MCF 10A (cell line): ENCODE measurements around the gene FNIP2. TPM values are rescaled to one million over a fixed set of nuclear protein-coding genes. Genes with fewer than 3 reads are reported as not detected.
"Not testable (repeated sequence)": the region's sequence is repeated elsewhere in the genome, so short reads cannot be mapped to it uniquely, and the experiment has no call there.

Source experiments
- BruUV-seq: library from RNA; stranded (reverse); fragments of 400-500 nt; replicated peaks from 2 replicates; lab custom pipeline; 2021; lab: Mats Ljungman, UMichigan
- CTCF ChIA-PET: fragments of 300-600 bp; sonication (Branson Sonifier 250); formaldehyde crosslinking; extraction: SDS; loops from one replicate; lab custom pipeline; 2021; ENCODE audit warnings: antibody characterized with exemption, inconsistent platforms; lab: Yijun Ruan, JAX
- POLR2A ChIA-PET: fragments of 300-600, 350-650 bp; sonication (Branson Sonifier 250); formaldehyde crosslinking; extraction: SDS; loops from one replicate; lab custom pipeline; 2020; ENCODE audit warnings: antibody characterized with exemption, inconsistent platforms; lab: Yijun Ruan, JAX
- DNase-seq: peaks from one replicate; pipeline ENCODE4 v3.0.0-alpha.2; 2018; ENCODE audit not compliant: unreplicated experiment
- H3K27ac Mint-ChIP-seq: one replicate; pipeline ENCODE4 v1.8.0; 2022; ENCODE audit warnings: mild to moderate bottlenecking, low read depth, mixed read lengths; ENCODE audit not compliant: unreplicated experiment
- H3K27me3 Mint-ChIP-seq: one replicate; pipeline ENCODE4 v1.8.0; 2022; ENCODE audit warnings: mixed read lengths; ENCODE audit not compliant: insufficient read depth, unreplicated experiment
- H3K36me3 Mint-ChIP-seq: one replicate; pipeline ENCODE4 v1.8.0; 2022; ENCODE audit warnings: mild to moderate bottlenecking, moderate library complexity, mixed read lengths; ENCODE audit not compliant: insufficient read depth, unreplicated experiment
- H3K4me1 Mint-ChIP-seq: one replicate; pipeline ENCODE4 v1.8.0; 2022; ENCODE audit warnings: mixed read lengths; ENCODE audit not compliant: insufficient read depth, unreplicated experiment
- H3K4me3 Mint-ChIP-seq: one replicate; pipeline ENCODE4 v1.8.0; 2022; ENCODE audit warnings: mild to moderate bottlenecking, moderate library complexity, mixed read lengths; ENCODE audit not compliant: unreplicated experiment
- H3K9me3 Mint-ChIP-seq: one replicate; pipeline ENCODE4 v1.8.0; 2022; ENCODE audit warnings: mixed read lengths; ENCODE audit not compliant: unreplicated experiment
- CTCF ChIP-seq: fragments of 200-600 bp; IDR thresholded peaks from one replicate; pipeline ENCODE4 v1.8.0; 2022; ENCODE audit warnings: antibody characterized with exemption, mild to moderate bottlenecking; ENCODE audit not compliant: unreplicated experiment
- intact Hi-C: fragments of 100-400 bp; cut with micrococcal nuclease; formaldehyde crosslinking; loops from 2 replicates; pipeline ENCODE4 v1.14.1; 2022
- total RNA-seq: library from RNA; stranded (reverse); gene quantifications from 2 replicates; pipeline ENCODE4 v1.2.3, GENCODE V29; 2022

Gene FNIP2
- total RNA-seq, 1 experiment from 2014 or later: 6.4 TPM

GRCh38 chr4:158729716-158730559 lies 38.9 kb upstream of the FNIP2 start:
- Mint-ChIP-seq H3K9me3 (no peaks in the 10 kb centered on the region), H3K27ac (no peak overlapping the region), H3K36me3 (no peaks in the 10 kb centered on the region), H3K27me3 (peaks cover 55% of the 10 kb centered on the region), H3K4me3 (no peak overlapping the region), H3K4me1 (no peaks in the 10 kb centered on the region)
- peak; percentile 69 for DNase-seq
- no TSS peak for BruUV-seq
- ChIA-PET CTCF (interaction anchor here (0.6 to 2.7 kb wide), 9 partner anchors 10 to 715 kb away, joined by 3 to 34 read pairs (median 4); no protein-coding TSS in a partner anchor), POLR2A (interaction anchor here (0.8 kb wide), 1 partner anchor 121 kb away, joined by 3 read pairs; no protein-coding TSS in a partner anchor)
- peak; percentile 75 for TF ChIP-seq CTCF
- intact Hi-C loops: loop anchor here (1.0 kb wide), 4 partner anchors 120 to 716 kb away; no protein-coding TSS in a partner anchor

- Mint-ChIP-seq H3K9me3 (no peaks in the 10 kb centered on the region), H3K4me3 (no peak overlapping the region), H3K4me1 (no peaks in the 10 kb centered on the region), H3K36me3 (no peaks in the 10 kb centered on the region), H3K27me3 (no peaks in the 10 kb centered on the region), H3K27ac (no peak overlapping the region)
- no peak for DNase-seq
- intact Hi-C loops: no loop called here
- ChIA-PET POLR2A (interaction anchor here (0.6 to 1.4 kb wide), 2 partner anchors 14 to 24 kb away, joined by 3 to 5 read pairs; no protein-coding TSS in a partner anchor), CTCF (no interaction called here)
- no peak for TF ChIP-seq CTCF
- no TSS peak for BruUV-seq
Observed at GRCh38 chr4:158738866-158739265, 30.0 kb upstream of the FNIP2 start.

- intact Hi-C loops: no loop called here
- no peak overlapping the region for H3K27ac Mint-ChIP-seq
- no peaks in the 10 kb centered on the region for H3K36me3 Mint-ChIP-seq
- no peak for TF ChIP-seq CTCF
- H3K4me1 Mint-ChIP-seq: no peaks in the 10 kb centered on the region
- POLR2A ChIA-PET: interaction anchor here (1.4 kb wide), 1 partner anchor 24 kb away, joined by 5 read pairs; no protein-coding TSS in a partner anchor
- no peak for DNase-seq
- H3K4me3 Mint-ChIP-seq: no peak overlapping the region
- BruUV-seq: no TSS peak
- CTCF ChIA-PET: interaction anchor here (0.6 kb wide), 1 partner anchor 9 kb away, joined by 3 read pairs; no protein-coding TSS in a partner anchor
- H3K27me3 Mint-ChIP-seq: no peaks in the 10 kb centered on the region
- H3K9me3 Mint-ChIP-seq: no peaks in the 10 kb centered on the region
Observed at GRCh38 chr4:158739600-158739999, 29.2 kb upstream of the FNIP2 start.

- no peak for DNase-seq
- Mint-ChIP-seq H3K4me3 (no peak overlapping the region), H3K4me1 (no peaks in the 10 kb centered on the region), H3K9me3 (no peaks in the 10 kb centered on the region), H3K27ac (no peak overlapping the region), H3K36me3 (no peaks in the 10 kb centered on the region), H3K27me3 (no peaks in the 10 kb centered on the region)
- BruUV-seq: no TSS peak
- TF ChIP-seq CTCF: no peak
- intact Hi-C loops: no loop called here
- POLR2A ChIA-PET: no interaction called here
- CTCF ChIA-PET: no interaction called here
Observed at GRCh38 chr4:158741326-158742021, 27.4 kb upstream of the FNIP2 start.

- H3K4me3 Mint-ChIP-seq, H3K27ac Mint-ChIP-seq, CTCF ChIA-PET, H3K36me3 Mint-ChIP-seq, BruUV-seq, H3K9me3 Mint-ChIP-seq, POLR2A ChIA-PET, DNase-seq, H3K4me1 Mint-ChIP-seq, intact Hi-C loops, H3K27me3 Mint-ChIP-seq: not testable (repeated sequence)
Observed at GRCh38 chr4:158746537-158746936, 22.3 kb upstream of the FNIP2 start.
